Pancreas (tissue), 10 donors: ENCODE measurements around the gene ALX4. TPM values are rescaled to one million over a fixed set of nuclear protein-coding genes. Genes with fewer than 3 reads are reported as not detected.

Experiments used
- ATAC-seq, 4 donors: fragments of 200-7000 bp; cut with Tn5 transposase; one replicate each; pipeline versions ENCODE4 v1.8.0 to v1.9.1; 2020; ENCODE audit warnings: mild to moderate bottlenecking in 4 of 4, moderate library complexity in 4 of 4
- DNase-seq, 6 donors: peaks; one replicate each; pipeline ENCODE4 v3.0.0-alpha.2; 2020
- FAIRE-seq: peaks from 2 replicates; lab custom pipeline; 2012; peaks lifted over from hg19 to GRCh38; lab: Jason Lieb, UNC
- H3K27ac ChIP-seq, 4 donors: fragments of 200-600 bp; sonication (generic); 1 replicate in 3 of 4; 2 replicates in 1 of 4; pipeline versions ENCODE4 v1.5.0 to v1.8.0; 2020
- H3K27me3 ChIP-seq, 4 donors: fragments of 200-600 bp; one replicate each; pipeline ENCODE4 v1.8.0; 2021
- H3K36me3 ChIP-seq, 3 donors: fragments of 200-600 bp; sonication (generic) in 1 of 3; one replicate each; pipeline versions ENCODE4 v1.5.0 to v1.8.0; 2020 to 2021
- H3K4me1 ChIP-seq, 3 donors: fragments of 200-600 bp; one replicate each; pipeline ENCODE4 v1.8.0; 2021
- H3K4me3 ChIP-seq, 4 donors: fragments of 200-600 bp; sonication (generic) in 2 of 4; one replicate each; pipeline versions ENCODE4 v1.5.0 to v1.8.0; 2020 to 2021
- H3K9me3 ChIP-seq, 4 donors: fragments of 200-600 bp; one replicate each; pipeline ENCODE4 v1.8.0; 2021
- WGBS, 2 donors: extraction: QIAGEN DNeasy Blood & Tissue Kit; methylation state at CpG; one replicate each; pipeline ENCODE4 v1.1.7; 2013; 5-methylcytosine and 5-hydroxymethylcytosine counted together
- intact Hi-C, 3 donors: fragments of 100-400 bp; cut with DNase I; formaldehyde crosslinking; loops; one replicate each; pipeline versions ENCODE4 v1.11.1 to v1.14.2; 2022
- polyA plus RNA-seq, 2 donors: library from polyadenylated mRNA; stranded (reverse); fragments of 200-250 nt; gene quantifications; one replicate each; pipeline ENCODE4 v1.2.3, GENCODE V29; 2013
- total RNA-seq, 6 donors: library from RNA; stranded (reverse); fragmentation: NEBNext Ultra II Directional in 4 of 6; extraction: Animal tissue kit (Norgen Biotek cat#: 25700) in 4 of 6; gene quantifications; one replicate each; pipeline versions ENCODE4 v1.2.1 to v1.2.4, GENCODE V29; 2021 to 2023
- TF ChIP-seq, protein P1 (sequence below), 4 donors: fragments of 200-600 bp; sonication (generic) in 3 of 4; IDR thresholded peaks; one replicate each; pipeline versions ENCODE4 v1.5.0 to v1.8.0; 2021; ENCODE audit warnings: antibody characterized with exemption in 4 of 4
- donor health status: healthy with polysubstance abuse.
- donor health status: DM: no; HTN: no; CAD: no; lungs with moderate emphysema.
- donor health status: DM: no; HTN: no; CAD: no.
- donor health status: control.
- donor health status: control.
- donor health status: Bipolar disorder and iron deficiency.
- donor health status: DM: yes; HTN: yes; CAD: no.
- donor health status: DM: no; HTN: no; CAD: no.
- donor health status: DM: no; HTN: no; CAD: no.
- donor health status: DM: yes; HTN: yes; CAD: no.

The ALX4 gene
- total and polyA plus RNA-seq, 8 donors = 0.02 to 0.04 (median 0.03) TPM; not detected in 5

- Histone ChIP-seq H3K27me3 (peaks cover 0 to 71% (median 23%) of the 10 kb centered on the region in 4 donors), H3K4me1 (peaks cover 0 to 13% (median 9%) of the 10 kb centered on the region in 3 donors), H3K4me3 (no peak overlapping the region), H3K9me3 (no peaks in the 10 kb centered on the region), H3K36me3 (no peaks in the 10 kb centered on the region), H3K27ac (no peak overlapping the region)
- FAIRE-seq (no peak), DNase-seq (no peak), ATAC-seq (no peak)
- WGBS, 2 donors = 13 to 21% methylated on average over 4 of the region's 4 CpGs
- intact Hi-C loops = no loop called here
- TF ChIP-seq, protein P1, sequence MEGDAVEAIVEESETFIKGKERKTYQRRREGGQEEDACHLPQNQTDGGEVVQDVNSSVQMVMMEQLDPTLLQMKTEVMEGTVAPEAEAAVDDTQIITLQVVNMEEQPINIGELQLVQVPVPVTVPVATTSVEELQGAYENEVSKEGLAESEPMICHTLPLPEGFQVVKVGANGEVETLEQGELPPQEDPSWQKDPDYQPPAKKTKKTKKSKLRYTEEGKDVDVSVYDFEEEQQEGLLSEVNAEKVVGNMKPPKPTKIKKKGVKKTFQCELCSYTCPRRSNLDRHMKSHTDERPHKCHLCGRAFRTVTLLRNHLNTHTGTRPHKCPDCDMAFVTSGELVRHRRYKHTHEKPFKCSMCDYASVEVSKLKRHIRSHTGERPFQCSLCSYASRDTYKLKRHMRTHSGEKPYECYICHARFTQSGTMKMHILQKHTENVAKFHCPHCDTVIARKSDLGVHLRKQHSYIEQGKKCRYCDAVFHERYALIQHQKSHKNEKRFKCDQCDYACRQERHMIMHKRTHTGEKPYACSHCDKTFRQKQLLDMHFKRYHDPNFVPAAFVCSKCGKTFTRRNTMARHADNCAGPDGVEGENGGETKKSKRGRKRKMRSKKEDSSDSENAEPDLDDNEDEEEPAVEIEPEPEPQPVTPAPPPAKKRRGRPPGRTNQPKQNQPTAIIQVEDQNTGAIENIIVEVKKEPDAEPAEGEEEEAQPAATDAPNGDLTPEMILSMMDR (IDR thresholded peaks at IDR 0.05) = no peak
These were observed 2.9 kb upstream of the ALX4 start for GRCh38 chr11:44312876-44313275.

DNA sequence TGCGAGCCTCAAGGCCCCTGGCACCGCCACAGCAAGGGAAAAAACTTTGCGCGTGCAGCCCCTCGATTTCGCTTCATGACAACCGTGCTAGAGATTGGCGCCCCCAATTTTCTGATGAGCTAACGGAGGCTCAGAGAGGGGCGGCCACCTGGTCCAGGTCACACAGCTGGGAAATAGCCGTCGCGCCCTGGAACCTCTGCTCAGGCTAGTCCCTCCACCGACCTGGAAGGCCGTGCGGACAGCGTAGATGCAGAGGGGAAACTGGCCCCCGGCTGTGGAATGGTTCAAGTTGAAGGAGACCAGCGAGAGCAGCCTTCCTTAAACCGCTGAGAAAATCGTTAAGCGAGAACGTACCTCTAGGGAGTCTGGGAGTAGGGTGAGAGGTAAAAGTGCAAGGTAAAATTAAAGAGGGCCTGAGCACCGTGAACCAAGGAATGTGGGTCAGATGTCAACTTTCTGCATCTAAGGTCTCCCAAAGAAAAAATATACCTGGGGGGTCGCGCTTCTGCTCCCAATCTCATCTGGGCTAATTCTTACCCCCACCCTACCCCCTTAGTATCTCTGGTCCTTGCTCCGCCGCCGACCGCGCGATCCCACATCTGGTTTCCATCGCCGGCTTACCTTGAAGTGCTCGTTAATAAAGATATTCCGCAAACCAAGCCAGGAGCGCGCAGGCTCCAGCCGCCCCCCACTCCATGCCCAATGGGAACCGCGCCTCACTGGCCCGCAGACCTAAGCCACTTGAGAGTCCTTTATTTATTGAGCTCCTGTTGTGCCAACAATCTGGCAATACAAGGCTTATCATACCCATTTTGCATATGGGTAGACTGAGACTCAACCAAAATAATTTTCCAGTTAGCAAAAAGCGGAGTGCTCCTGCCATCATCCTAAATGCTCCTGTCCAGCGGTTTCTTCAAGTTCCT lies 1.7 kb upstream of the ALX4 start:
- H3K9me3 ChIP-seq = no peaks in the 10 kb centered on the region
- no peak overlapping the region for H3K4me3 ChIP-seq
- H3K4me1 ChIP-seq = peaks cover 0 to 13% (median 5%) of the 10 kb centered on the region in 3 donors
- no peak overlapping the region for H3K27ac ChIP-seq
- ATAC-seq (no peak), DNase-seq (no peak), FAIRE-seq (no peak)
- H3K27me3 ChIP-seq = peaks cover 0 to 68% (median 21%) of the 10 kb centered on the region in 4 donors
- TF ChIP-seq, protein P1 (IDR thresholded peaks at IDR 0.05) = no peak
- intact Hi-C loops = no loop called here
- no peaks in the 10 kb centered on the region for H3K36me3 ChIP-seq
- 8 to 9% methylated on average over 44 of the region's 44 CpGs for WGBS, 2 donors

GRCh38 chr11:44310463-44311272 lies 729 bp upstream of the ALX4 start:
- TF ChIP-seq, protein P1 (IDR thresholded peaks at IDR 0.05) = no peak
- Histone ChIP-seq H3K4me1 (peaks cover 0 to 7% (median 0%) of the 10 kb centered on the region in 3 donors), H3K27ac (no peak overlapping the region), H3K4me3 (no peak overlapping the region), H3K27me3 (peaks cover 0 to 66% (median 18%) of the 10 kb centered on the region in 4 donors), H3K9me3 (no peaks in the 10 kb centered on the region), H3K36me3 (no peaks in the 10 kb centered on the region)
- intact Hi-C loops = no loop called here
- ATAC-seq (no peak), DNase-seq (no peak), FAIRE-seq (no peak)
- WGBS, 2 donors = 6 to 7% methylated on average over 49 of the region's 49 CpGs

- Histone ChIP-seq H3K27ac (no peak overlapping the region), H3K4me3 (peak overlapping the region in 2 of 4 donors; percentile 22 to 25), H3K4me1 (peaks cover 0 to 10% (median 0%) of the 10 kb centered on the region in 3 donors), H3K27me3 (peaks cover 0 to 66% (median 18%) of the 10 kb centered on the region in 4 donors), H3K36me3 (no peaks in the 10 kb centered on the region), H3K9me3 (no peaks in the 10 kb centered on the region)
- WGBS, 2 donors = 3 to 8% methylated on average over 4 to 6 of the region's 6 CpGs
- TF ChIP-seq, protein P1 (IDR thresholded peaks at IDR 0.05) = no peak
- FAIRE-seq = no peak
- ATAC-seq = no peak
- DNase-seq = no peak
- intact Hi-C loops = no loop called here
These were observed 195 bp upstream of the ALX4 start for GRCh38 chr11:44310206-44310462.
